NB4 (cell line): ENCODE data around the gene ARHGEF4.

Experiments used
- DNase-seq: peaks from one replicate; pipeline ENCODE4 v3.0.0; 2010; ENCODE audit warnings: low read depth
- H3K4me3 ChIP-seq: one replicate; pipeline ENCODE4 v1.5.1; 2011; ENCODE audit warnings: mild to moderate bottlenecking, low read depth, low read length, moderate library complexity
- MYC ChIP-seq: IDR thresholded peaks from 2 replicates; pipeline ENCODE4 v1.6.1; 2011; ENCODE audit warnings: low read depth, low read length
- POLR2A ChIP-seq: IDR thresholded peaks from 2 replicates; pipeline ENCODE4 v1.6.1; 2011; ENCODE audit warnings: mild to moderate bottlenecking; ENCODE audit not compliant: insufficient read length; ENCODE audit errors: extremely low read depth
- TF ChIP-seq, protein P1 (sequence below): IDR thresholded peaks from 2 replicates; pipeline ENCODE4 v1.6.1; 2011; ENCODE audit warnings: low read depth, low read length
- TF ChIP-seq, protein P2 (sequence below): IDR thresholded peaks from one replicate; pipeline ENCODE4 v1.5.1; 2012; ENCODE audit warnings: low read depth, low read length

ARHGEF4 gene

GRCh38 chr2:130854301-130854700, 17.6 kb downstream of the ARHGEF4 start:
- TF ChIP-seq MYC: no peak
- TF ChIP-seq POLR2A: no peak
- TF ChIP-seq, protein P1, sequence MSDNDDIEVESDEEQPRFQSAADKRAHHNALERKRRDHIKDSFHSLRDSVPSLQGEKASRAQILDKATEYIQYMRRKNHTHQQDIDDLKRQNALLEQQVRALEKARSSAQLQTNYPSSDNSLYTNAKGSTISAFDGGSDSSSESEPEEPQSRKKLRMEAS: no peak
- TF ChIP-seq, protein P2, sequence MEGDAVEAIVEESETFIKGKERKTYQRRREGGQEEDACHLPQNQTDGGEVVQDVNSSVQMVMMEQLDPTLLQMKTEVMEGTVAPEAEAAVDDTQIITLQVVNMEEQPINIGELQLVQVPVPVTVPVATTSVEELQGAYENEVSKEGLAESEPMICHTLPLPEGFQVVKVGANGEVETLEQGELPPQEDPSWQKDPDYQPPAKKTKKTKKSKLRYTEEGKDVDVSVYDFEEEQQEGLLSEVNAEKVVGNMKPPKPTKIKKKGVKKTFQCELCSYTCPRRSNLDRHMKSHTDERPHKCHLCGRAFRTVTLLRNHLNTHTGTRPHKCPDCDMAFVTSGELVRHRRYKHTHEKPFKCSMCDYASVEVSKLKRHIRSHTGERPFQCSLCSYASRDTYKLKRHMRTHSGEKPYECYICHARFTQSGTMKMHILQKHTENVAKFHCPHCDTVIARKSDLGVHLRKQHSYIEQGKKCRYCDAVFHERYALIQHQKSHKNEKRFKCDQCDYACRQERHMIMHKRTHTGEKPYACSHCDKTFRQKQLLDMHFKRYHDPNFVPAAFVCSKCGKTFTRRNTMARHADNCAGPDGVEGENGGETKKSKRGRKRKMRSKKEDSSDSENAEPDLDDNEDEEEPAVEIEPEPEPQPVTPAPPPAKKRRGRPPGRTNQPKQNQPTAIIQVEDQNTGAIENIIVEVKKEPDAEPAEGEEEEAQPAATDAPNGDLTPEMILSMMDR: no peak
- H3K4me3 ChIP-seq: no peak overlapping the region
- DNase-seq: no peak

GRCh38 chr2:130864830-130865800, 28.4 kb downstream of the ARHGEF4 start:
- no peak overlapping the region for H3K4me3 ChIP-seq
- TF ChIP-seq POLR2A: no peak
- TF ChIP-seq, protein P1: peak; percentile 95
- DNase-seq: peak; percentile 96

GRCh38 chr2:130869441-130870160, 32.9 kb downstream of the ARHGEF4 start:
- TF ChIP-seq POLR2A (no peak), MYC (no peak)
- TF ChIP-seq, protein P2: no peak
- TF ChIP-seq, protein P1: no peak
- no peak for DNase-seq
- H3K4me3 ChIP-seq: no peak overlapping the region

DNA sequence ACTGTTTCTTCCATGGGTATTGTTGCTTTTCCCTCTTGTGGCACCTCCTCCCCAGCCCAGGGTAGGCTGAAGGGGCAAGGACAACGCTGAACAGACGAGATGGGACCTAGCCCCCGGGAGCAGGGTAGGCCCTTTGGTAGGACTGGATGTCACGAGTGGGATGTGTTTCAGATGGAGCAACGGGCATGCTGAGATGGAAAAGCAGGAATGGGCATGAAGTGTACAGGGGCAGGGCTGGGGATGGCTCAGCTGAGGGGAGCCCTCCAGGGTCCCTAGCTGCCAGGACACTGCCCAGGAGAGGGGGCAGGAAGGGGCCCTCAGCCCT, 33.4 kb downstream of the ARHGEF4 start:
- TF ChIP-seq POLR2A (no peak), MYC (no peak)
- no peak overlapping the region for H3K4me3 ChIP-seq

GRCh38 chr2:130870779-130871178, 34.1 kb downstream of the ARHGEF4 start:
- no peak for DNase-seq
- no peak overlapping the region for H3K4me3 ChIP-seq
- TF ChIP-seq, protein P2: no peak

More for the DNA sequence above, 33.4 kb downstream of the ARHGEF4 start:
- DNase-seq: no peak

DNA sequence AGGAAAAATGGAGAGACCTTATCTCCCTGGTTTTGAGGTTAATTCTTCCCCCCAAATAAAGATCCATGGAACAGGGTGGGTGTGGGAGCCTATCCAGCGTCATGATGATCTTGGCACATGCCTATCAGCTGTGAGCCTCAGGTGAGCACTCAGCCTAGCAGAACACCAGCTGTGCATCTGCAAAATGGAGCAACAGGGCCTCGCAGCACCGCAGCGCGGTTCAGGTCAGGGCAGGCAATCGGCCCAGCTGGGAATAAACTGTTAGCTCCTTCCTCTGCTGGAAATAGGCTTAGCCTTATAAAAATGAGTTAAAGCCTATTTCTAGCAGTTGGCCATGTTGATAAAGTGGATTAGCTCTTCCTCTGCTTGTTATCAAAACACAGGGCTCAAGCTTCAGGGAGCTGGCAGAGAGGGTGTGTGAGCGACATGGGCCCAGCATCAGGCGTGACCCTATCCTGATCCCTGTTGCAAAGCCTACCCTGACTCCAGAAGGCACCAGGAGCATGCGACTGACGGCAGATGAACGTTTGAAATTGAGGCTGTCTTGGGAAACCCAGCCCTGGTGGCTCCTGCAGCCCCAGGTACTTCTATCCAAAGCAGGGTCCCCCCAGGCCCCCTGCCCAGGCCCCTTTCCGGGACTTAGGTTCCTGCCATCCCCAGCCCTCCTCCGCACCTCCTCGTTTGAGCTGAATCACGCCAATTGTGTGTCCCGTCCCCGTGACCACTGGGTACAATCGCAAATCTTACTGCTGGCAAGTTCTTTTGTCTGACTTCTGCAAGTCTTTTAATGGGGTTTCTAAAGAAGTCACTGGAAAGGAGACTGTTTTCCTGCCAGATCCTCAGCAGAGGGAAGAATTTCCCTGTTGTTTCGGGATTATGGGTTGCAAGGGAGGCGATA, 35.4 kb downstream of the ARHGEF4 start:
- no peak overlapping the region for H3K4me3 ChIP-seq
- no peak for DNase-seq
- TF ChIP-seq POLR2A (no peak), MYC (no peak)
- TF ChIP-seq, protein P1: no peak
- TF ChIP-seq, protein P2: no peak
